Measurements from ENCODE around the gene SCART1. TPM values are rescaled to one million over a fixed set of nuclear protein-coding genes. Genes with fewer than 3 reads are reported as not detected.
"Not testable (repeated sequence)": the region's sequence is repeated elsewhere in the genome, so short reads cannot be mapped to it uniquely, and the experiment has no call there.

SCART1 gene
- total RNA-seq, 1 donor from 2014 or later, result 2.6 TPM

- Histone ChIP-seq H3K27me3 (no peaks in the 10 kb centered on the region), H3K27ac (no peak overlapping the region), H3K4me1 (no peaks in the 10 kb centered on the region), H3K9me3 (no peaks in the 10 kb centered on the region), H3K36me3 (no peaks in the 10 kb centered on the region), H3K4me3 (no peak overlapping the region)
- ATAC-seq (peak; percentile 38), DNase-seq (no peak)
- TF ChIP-seq, protein P1, sequence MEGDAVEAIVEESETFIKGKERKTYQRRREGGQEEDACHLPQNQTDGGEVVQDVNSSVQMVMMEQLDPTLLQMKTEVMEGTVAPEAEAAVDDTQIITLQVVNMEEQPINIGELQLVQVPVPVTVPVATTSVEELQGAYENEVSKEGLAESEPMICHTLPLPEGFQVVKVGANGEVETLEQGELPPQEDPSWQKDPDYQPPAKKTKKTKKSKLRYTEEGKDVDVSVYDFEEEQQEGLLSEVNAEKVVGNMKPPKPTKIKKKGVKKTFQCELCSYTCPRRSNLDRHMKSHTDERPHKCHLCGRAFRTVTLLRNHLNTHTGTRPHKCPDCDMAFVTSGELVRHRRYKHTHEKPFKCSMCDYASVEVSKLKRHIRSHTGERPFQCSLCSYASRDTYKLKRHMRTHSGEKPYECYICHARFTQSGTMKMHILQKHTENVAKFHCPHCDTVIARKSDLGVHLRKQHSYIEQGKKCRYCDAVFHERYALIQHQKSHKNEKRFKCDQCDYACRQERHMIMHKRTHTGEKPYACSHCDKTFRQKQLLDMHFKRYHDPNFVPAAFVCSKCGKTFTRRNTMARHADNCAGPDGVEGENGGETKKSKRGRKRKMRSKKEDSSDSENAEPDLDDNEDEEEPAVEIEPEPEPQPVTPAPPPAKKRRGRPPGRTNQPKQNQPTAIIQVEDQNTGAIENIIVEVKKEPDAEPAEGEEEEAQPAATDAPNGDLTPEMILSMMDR (IDR thresholded peaks at IDR 0.05), result no peak
- intact Hi-C loops (cut with DNase I), result no loop called here
Measured at GRCh38 chr10:133438711-133439273, 15.0 kb upstream of the SCART1 start.

DNA sequence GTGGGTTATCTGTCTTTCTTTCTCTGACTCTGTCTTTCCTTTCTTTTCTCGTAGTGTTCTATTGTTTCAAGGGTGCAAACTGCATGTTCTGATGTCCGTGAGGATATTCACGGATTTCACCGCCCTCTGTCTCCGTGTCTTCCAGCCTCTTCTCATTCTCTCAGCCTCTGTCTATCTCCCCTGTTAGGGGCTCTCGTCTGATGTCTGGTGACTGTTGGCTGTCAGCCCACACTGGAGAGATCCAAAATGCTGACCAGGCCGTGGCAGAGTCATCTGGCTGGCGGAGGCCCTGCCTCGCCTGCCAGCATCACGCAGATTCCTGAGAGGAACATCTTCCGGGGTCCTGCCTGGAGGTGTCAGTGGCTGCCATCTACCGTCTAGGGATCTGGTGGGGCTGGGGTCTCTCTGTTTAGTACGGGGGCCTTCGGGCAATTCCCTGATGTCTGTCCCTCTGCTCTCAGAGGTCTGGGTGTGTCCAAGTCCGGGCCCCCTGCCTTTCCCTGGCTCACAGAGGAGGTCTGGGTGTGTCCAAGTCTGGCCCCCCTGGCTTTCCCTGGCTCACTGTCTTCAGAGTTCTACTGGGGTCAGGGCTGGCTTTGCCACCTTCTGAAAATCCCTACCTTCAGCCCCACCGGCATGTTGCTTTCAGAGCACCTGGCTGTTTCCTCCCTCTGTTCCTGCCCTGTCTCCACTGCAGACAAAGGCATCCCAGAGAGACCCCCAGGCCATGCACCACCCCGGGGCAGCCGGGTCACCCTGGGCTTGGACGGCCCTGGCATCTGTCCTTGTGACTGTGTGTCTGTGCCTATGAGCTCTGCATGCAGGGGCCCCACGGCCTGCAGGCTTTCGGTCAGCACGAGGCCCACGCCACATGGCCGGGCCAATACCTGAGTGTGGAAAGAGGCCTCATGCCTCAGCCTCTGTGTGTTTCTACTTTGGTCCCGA lies 14.0 kb upstream of the SCART1 start:
- Histone ChIP-seq H3K4me1 (no peaks in the 10 kb centered on the region), H3K36me3 (no peaks in the 10 kb centered on the region), H3K27me3 (no peaks in the 10 kb centered on the region), H3K4me3 (no peak overlapping the region), H3K27ac (no peak overlapping the region), H3K9me3 (no peaks in the 10 kb centered on the region)
- DNase-seq (peak; percentile 49), ATAC-seq (no peak)
- intact Hi-C loops (cut with DNase I), result no loop called here
- TF ChIP-seq, protein P1 (IDR thresholded peaks at IDR 0.05), result no peak

- no peak overlapping the region for H3K27ac ChIP-seq
- no peaks in the 10 kb centered on the region for H3K4me1 ChIP-seq
- H3K4me3 ChIP-seq, result no peak overlapping the region
- TF ChIP-seq, protein P1 (IDR thresholded peaks at IDR 0.05), result no peak
- H3K27me3 ChIP-seq, result no peaks in the 10 kb centered on the region
- H3K9me3 ChIP-seq, result no peaks in the 10 kb centered on the region
- DNase-seq, result peak; percentile 43
- H3K36me3 ChIP-seq, result no peaks in the 10 kb centered on the region
- no peak for ATAC-seq
- intact Hi-C loops (cut with DNase I), result no loop called here
Measured at GRCh38 chr10:133440633-133441285, 13.0 kb upstream of the SCART1 start.

DNA sequence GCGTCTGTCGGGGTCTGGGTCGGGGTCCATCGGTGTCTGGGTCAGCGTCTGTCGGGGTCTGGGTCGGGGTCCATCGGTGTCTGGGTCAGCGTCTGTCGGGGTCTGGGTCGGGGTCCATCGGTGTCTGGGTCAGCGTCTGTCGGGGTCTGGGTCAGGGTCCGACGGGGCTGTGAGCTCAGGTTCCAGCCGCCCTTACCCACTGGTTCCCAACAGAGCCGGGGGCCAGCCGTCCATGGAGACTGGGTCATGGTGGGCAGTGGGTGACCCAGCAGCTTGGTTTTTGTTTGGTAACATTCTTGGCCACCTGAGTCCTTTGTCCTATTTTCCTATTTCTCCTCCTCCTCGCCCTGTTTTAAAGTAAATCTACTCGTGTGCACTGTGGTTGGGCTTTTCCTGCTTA lies 12.4 kb upstream of the SCART1 start:
- not testable (repeated sequence) for DNase-seq, H3K27me3 ChIP-seq

GRCh38 chr10:133441780-133442179 lies 12.0 kb upstream of the SCART1 start:
- intact Hi-C loops (cut with DNase I), result no loop called here
- ATAC-seq, result no peak
- TF ChIP-seq, protein P1 (IDR thresholded peaks at IDR 0.05), result no peak
- Histone ChIP-seq H3K9me3 (no peaks in the 10 kb centered on the region), H3K36me3 (no peaks in the 10 kb centered on the region), H3K27me3 (no peaks in the 10 kb centered on the region), H3K4me3 (no peak overlapping the region), H3K4me1 (no peaks in the 10 kb centered on the region), H3K27ac (no peak overlapping the region)
- peak; percentile 39 for DNase-seq

More for the DNA sequence above, 12.4 kb upstream of the SCART1 start:
- H3K36me3 ChIP-seq; H3K27ac ChIP-seq; ATAC-seq; H3K9me3 ChIP-seq; intact Hi-C loops (cut with DNase I); H3K4me1 ChIP-seq; H3K4me3 ChIP-seq: not testable (repeated sequence)

Measured in upper lobe of right lung (tissue), 1 donor.